Fibroblast of the conjunctiva (primary cell): ENCODE measurements around the gene VPS52.

Source experiments
- DNase-seq: peaks from one replicate; pipeline ENCODE4 v3.0.0-alpha.2; 2010; ENCODE audit warnings: low read depth

VPS52 gene

DNA sequence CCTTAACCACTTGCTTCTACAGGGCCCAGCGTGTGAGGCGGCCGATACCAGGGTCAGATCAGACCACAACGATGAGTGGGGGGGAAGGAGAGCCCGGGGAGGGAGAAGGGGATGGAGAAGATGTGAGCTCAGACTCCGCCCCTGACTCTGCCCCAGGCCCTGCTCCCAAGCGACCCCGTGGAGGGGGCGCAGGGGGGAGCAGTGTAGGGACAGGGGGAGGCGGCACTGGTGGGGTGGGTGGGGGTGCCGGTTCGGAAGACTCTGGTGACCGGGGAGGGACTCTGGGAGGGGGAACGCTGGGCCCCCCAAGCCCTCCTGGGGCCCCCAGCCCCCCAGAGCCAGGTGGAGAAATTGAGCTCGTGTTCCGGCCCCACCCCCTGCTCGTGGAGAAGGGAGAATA lies 60.5 kb downstream of the VPS52 start:
- no peak for DNase-seq

DNA sequence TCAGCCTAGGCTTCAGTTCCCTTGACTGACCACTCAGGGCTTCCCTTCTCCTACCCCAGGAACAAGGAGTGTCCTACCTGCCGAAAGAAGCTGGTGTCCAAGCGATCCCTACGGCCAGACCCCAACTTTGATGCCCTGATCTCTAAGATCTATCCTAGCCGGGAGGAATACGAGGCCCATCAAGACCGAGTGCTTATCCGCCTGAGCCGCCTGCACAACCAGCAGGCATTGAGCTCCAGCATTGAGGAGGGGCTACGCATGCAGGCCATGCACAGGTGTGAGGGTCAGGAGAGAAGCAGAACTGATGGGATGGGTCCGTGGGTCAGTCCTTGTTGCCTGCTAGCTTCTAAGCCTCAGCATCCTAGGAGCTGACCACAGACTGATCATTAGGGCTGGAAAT lies 61.8 kb downstream of the VPS52 start:
- DNase-seq, result no peak

GRCh38 chr6:33208091-33208967 lies 63.3 kb downstream of the VPS52 start, which contains the start of gene RING1:
Gene RING1 (plus strand): TSS chr6:33208500. CDS start chr6:33208823, 323 bp downstream.
- DNase-seq, result no peak

GRCh38 chr6:33207552-33208090 lies 64.1 kb downstream of the VPS52 start:
- no peak for DNase-seq

DNA sequence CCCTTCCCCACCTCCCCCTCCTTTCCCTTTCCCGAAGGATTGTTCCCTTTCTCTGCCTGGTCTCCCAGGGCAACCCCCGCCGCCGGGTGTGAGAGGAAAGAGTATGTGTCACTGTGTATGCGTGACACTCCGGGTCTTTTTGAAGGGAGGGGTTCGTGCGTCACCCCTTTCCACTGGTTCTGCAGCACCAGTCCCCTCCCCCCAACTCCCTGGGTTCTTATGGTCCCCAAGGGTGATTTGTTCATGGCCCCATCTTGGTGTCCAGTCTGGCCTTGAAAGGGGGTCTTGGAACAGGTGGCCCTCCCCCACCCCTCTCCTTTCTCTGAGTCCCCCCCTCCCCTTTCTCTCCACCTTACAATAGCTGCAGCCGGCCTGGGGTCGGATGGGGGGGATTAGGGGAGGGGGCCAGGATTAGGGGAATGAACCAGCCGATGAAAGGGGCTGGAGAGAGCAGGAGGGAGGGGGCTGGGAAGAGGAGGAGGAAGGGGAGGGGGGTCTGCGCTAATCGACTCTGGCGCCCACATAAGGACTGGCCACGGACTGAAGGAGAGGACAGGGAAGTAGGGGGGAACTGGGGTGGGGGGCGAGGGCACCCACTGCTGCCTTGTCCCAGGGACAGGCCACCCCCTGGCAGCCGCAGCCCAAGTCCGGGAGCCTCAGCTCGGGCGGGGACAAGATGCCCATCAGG lies 64.7 kb downstream of the VPS52 start:
- no peak for DNase-seq

GRCh38 chr6:33206027-33206863 lies 65.4 kb downstream of the VPS52 start:
- DNase-seq, result no peak

- DNase-seq, result no peak
Observed at GRCh38 chr6:33205191-33206026, 66.3 kb downstream of the VPS52 start.

DNA sequence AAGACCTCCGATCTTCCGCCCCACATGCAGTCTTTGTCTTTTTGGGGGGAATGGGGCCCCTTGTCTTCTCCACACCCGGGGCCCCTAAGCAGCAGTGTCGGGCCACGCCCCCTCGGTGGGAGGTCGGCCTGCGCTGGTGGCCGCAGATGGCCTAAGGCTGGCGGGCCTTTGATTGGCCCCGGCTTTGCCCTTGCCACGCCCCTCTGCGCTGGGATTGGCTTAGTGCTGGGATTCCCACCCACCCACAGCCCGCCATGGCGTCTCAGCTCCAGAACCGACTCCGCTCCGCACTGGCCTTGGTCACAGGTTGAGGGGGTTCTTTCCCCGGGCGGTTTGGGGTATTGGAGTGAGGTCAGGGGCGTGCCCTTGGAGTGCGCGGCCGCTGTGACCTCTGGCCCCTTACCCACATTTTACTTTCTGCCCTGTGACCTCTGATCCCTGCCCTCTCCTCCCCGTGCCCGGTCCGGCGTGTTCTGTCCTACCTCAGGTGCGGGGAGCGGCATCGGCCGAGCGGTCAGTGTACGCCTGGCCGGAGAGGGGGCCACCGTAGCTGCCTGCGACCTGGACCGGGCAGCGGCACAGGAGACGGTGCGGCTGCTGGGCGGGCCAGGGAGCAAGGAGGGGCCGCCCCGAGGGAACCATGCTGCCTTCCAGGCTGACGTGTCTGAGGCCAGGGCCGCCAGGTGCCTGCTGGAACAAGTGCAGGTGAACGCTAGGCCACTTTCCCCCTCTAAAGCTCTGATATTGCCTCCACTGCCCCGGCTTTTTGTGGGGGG lies 67.1 kb downstream of the VPS52 start, which contains the start of gene HSD17B8:
HSD17B8 (plus strand) TSS at position 241 of the 776 bp plus-strand sequence; CDS start at position 255, 14 bp downstream.
- DNase-seq, result peak; percentile 80

DNA sequence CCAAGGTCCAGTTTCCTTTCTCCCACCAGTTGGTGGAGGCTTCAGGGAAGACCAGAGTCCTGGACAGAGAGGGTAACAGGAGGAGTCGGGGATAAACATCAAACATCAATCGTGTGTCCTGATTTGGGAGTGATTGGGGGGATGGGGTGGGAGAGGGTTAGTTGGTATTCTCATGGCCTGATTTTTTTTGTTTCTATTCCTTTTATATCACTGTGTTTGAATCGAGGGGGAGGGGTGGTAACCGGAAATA lies 67.6 kb downstream of the VPS52 start:
- DNase-seq, result no peak

DNA sequence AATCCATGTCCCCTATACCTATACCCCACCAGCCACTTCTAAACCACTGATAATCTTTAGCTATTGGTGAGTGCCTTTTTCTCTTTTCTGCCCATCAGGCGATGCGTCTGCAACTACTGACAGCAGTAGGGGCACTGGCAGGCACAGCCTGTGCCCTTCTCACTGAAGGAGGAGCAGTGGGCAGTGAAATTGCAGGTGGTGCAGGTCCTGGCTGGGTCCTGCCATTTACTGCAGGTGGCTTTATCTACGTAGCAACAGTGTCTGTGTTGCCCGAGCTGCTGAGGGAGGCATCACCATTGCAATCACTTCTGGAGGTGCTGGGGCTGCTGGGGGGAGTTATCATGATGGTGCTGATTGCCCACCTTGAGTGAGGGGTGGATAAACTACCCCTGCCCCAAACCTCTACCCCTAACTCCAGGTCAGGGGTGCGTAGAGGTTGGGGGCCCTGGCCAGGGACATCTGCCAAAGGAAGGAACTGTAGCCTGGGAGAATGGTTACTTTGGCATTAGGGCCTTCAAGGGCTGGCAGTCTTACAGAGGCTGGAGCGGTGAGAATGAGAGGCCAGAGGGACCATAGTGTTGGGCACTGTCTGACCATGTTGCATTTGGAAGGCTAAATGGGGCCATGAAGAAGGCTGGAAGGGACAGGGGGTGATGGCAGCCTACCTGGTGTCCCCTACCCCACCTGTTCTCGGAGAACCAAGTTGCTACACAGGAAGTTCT lies 68.1 kb downstream of the VPS52 start:
- DNase-seq, result no peak

GRCh38 chr6:33202799-33203198 lies 68.9 kb downstream of the VPS52 start:
- DNase-seq, result no peak

- no peak for DNase-seq
Observed at GRCh38 chr6:33201935-33202334, 69.7 kb downstream of the VPS52 start.

- no peak for DNase-seq
Observed at GRCh38 chr6:33201147-33201545, 70.5 kb downstream of the VPS52 start.
